GM12865 (cell line): Measurements from ENCODE around the gene DPP3.
"Not testable (repeated sequence)": the region's sequence is repeated elsewhere in the genome, so short reads cannot be mapped to it uniquely, and the experiment has no call there.

Experiments
- DNase-seq: peaks from one replicate; pipeline ENCODE4 v3.0.0; 2010; ENCODE audit warnings: low read depth
- H3K4me3 ChIP-seq: 2 replicates; pipeline ENCODE4 v1.5.1; 2011; ENCODE audit warnings: mild to moderate bottlenecking, low read depth, low read length, control low read depth
- CTCF ChIP-seq: IDR thresholded peaks from 2 replicates; pipeline ENCODE4 v1.5.1; 2011; ENCODE audit warnings: low read length, control low read depth, low read depth, inconsistent platforms; ENCODE audit not compliant: insufficient read depth; ENCODE audit errors: missing control alignments

DPP3 gene

DNA sequence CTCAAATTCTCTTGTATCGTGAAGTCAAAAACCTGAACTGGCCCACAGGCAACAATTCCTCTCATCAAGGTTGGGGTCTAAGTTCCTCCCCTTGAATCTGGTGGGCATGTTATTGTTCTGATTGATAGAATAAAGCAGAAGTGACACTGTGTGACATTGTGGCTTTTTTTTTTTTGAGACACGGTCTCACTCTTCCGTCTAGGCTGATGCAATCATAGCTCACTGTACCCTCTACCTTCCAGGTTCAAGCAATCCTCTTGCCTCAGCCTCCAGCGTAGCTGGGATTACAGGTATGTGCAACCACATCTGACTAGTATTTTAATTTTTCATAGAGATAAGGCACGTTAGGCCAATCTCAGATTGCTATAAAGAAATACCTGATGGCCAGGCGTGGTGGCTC is 22.4 kb upstream of the DPP3 start:
- no peak for TF ChIP-seq CTCF
- H3K4me3 ChIP-seq: no peak overlapping the region
- DNase-seq: no peak

GRCh38 chr11:66459138-66459778 is 21.0 kb upstream of the DPP3 start:
- H3K4me3 ChIP-seq: no peak overlapping the region
- DNase-seq: peak; percentile 37
- no peak for TF ChIP-seq CTCF

- no peak for TF ChIP-seq CTCF
- no peak overlapping the region for H3K4me3 ChIP-seq
Measured at GRCh38 chr11:66462010-66462409, 18.2 kb upstream of the DPP3 start.

DNA sequence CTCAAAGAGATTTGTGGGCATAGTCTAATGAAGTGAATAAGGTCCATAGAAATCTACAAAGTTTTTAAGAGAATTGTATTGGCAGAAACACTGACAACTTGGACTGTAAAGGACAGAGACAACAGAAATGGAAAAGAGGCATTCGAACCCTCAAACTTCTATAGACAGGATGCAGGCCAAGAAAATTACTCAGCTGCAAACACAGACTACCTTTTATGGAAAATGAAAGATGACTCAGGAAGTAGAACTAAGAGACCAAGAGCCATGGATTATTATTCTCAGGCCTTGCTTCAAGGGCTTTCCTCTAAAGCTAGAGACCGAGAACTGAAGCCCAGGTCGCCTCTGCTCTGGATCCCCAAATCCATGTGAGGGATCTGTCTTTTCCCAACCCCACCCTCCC is 17.3 kb upstream of the DPP3 start:
- H3K4me3 ChIP-seq: no peak overlapping the region
- TF ChIP-seq CTCF: no peak
- no peak for DNase-seq

More at GRCh38 chr11:66462010-66462409, 18.2 kb upstream of the DPP3 start:
- no peak for DNase-seq

GRCh38 chr11:66464116-66464515 is 16.1 kb upstream of the DPP3 start:
- DNase-seq, H3K4me3 ChIP-seq: not testable (repeated sequence)

DNA sequence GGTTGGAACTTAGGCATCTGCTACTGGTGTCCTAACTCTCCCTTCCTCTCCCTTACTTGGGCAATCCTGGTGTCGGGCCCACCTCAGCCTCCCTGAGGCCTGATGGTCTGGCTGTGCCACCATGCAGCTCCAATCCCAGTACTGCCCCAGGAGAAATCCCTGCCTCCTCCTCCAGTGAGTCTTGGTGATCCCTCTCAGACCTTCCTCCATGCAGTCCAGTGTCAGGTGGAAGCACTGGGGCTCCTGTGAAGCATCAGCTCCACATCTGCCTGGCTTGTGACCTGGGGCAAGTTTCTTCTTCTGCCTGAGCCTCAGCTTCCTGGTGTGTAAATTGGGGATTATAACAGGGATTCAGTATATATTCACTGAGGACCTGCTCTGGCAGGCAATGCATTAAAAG is 15.3 kb upstream of the DPP3 start:
- DNase-seq: no peak
- no peak for TF ChIP-seq CTCF
- H3K4me3 ChIP-seq: no peak overlapping the region

GRCh38 chr11:66465373-66466224 is 14.6 kb upstream of the DPP3 start:
- TF ChIP-seq CTCF: no peak
- no peak for DNase-seq
- H3K4me3 ChIP-seq: no peak overlapping the region; the same call in 1 of the 2 replicates
